ENCODE measurements around the gene NELFB.

NELFB gene

DNA sequence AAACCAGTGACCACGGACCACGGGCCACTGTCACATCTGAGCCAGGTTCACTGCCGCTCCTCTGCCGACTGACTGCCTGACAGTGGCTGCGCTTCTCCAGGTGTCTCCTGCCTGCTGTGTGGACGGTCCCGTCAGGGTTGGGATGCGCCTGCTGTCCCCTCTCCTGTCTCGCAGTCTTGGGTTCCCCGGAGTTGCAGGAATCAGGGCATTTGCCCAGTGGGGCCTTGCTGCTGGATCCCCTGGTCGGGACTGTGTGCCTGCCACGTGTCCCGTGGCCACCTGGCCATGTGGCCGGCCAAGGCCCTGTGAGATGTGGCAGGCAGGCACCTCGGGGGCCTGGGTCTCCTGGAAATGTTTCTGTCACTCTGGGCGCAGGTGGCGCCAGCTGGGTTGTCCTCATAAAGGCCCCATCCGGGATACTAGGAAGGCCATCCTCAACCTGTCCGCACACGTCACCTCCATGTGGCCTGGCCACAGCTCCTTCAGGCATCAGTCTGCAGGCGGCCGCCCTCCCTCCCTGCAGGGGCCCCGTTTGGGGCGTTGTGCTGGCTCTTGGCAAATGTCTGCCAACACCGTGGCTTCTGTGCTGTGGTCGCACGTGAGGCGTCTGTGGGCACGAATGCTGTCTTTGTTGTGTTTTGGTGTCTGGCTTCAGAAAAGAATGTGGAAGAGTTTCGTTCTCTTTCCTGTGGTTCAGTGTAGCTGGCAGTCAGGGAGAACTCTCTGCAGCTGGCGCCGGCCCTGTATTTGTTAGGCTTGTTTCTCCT lies 16.0 kb downstream of the NELFB start:
- peaks cover 14% of the 10 kb centered on the region for H3K4me1 Mint-ChIP-seq
- H3K27ac Mint-ChIP-seq: no peak overlapping the region
- no peaks in the 10 kb centered on the region for H3K9me3 Mint-ChIP-seq
- TF ChIP-seq, protein P1, sequence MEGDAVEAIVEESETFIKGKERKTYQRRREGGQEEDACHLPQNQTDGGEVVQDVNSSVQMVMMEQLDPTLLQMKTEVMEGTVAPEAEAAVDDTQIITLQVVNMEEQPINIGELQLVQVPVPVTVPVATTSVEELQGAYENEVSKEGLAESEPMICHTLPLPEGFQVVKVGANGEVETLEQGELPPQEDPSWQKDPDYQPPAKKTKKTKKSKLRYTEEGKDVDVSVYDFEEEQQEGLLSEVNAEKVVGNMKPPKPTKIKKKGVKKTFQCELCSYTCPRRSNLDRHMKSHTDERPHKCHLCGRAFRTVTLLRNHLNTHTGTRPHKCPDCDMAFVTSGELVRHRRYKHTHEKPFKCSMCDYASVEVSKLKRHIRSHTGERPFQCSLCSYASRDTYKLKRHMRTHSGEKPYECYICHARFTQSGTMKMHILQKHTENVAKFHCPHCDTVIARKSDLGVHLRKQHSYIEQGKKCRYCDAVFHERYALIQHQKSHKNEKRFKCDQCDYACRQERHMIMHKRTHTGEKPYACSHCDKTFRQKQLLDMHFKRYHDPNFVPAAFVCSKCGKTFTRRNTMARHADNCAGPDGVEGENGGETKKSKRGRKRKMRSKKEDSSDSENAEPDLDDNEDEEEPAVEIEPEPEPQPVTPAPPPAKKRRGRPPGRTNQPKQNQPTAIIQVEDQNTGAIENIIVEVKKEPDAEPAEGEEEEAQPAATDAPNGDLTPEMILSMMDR (IDR thresholded peaks at IDR 0.05; ENCODE audit: unreplicated experiment in 3 of 3): no peak
- H3K4me3 Mint-ChIP-seq: no peak overlapping the region
- peaks cover 23% of the 10 kb centered on the region for H3K36me3 Mint-ChIP-seq (ENCODE audit: low read depth)
- H3K27me3 Mint-ChIP-seq (ENCODE audit: low read depth): no peaks in the 10 kb centered on the region

DNA sequence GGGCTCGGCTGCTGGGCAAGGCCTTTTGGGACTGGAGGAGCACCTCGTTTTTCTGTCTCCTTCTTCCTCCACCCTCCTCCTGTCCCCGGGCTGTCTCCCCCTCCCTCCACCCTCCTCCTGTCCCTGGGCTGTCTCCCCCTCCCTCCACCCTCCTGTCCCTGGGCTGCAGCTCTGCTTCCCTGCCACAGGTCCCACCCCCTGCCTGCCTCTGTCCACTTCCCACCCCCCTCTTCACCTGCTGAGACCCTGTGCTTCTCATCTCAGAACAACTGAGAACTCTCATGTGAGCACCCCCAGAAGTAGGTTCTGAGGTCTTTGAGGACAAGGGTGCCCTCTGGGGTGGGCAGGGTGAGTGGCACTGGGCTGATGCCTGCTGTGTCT lies 16.6 kb downstream of the NELFB start:
- H3K9me3 Mint-ChIP-seq: no peaks in the 10 kb centered on the region
- TF ChIP-seq, protein P1 (IDR thresholded peaks at IDR 0.05; ENCODE audit: unreplicated experiment in 3 of 3): no peak
- H3K4me3 Mint-ChIP-seq: no peak overlapping the region
- no peak overlapping the region for H3K27ac Mint-ChIP-seq
- H3K27me3 Mint-ChIP-seq (ENCODE audit: low read depth): no peaks in the 10 kb centered on the region
- peaks cover 23% of the 10 kb centered on the region for H3K36me3 Mint-ChIP-seq (ENCODE audit: low read depth)
- peaks cover 15% of the 10 kb centered on the region for H3K4me1 Mint-ChIP-seq

DNA sequence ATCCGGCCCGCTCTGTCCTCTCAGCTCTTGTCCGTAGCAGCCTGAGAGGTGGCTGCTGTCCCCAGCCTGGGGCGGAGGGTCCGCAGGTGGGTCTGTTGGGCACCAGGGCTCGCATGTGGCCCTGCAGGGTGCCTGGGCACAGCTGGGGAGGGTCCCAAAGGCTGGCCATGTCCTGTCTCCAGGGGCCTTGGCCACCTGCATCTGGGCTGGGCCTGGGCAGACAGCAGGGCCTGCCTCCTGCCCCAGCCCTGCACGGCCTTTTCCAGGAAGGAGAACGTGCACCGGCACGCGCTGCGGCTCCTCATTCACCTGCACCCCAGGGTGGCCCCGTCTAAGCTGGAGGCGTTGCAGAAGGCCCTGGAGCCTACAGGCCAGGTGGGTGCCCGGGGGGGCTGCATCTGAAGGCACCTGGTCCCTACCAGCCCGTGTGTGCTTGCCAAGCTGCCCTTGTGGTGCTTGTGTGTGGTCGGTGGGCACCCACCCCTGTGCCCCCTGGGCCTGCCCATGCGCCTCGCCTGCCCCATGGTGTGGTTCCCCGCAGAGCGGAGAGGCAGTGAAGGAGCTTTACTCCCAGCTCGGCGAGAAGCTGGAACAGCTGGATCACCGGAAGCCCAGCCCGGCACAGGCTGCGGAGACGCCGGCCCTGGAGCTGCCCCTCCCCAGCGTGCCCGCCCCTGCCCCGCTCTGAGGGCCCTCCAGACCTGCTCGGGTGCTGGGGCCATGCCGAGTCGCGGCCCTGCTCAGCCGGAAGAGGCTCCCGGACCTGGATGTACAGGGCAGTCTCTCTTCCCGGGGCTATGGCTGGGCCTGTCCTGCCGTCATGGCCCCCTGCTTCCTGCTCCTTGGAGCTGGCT lies 17.3 kb downstream of the NELFB start:
- no peak overlapping the region for H3K27ac Mint-ChIP-seq
- H3K27me3 Mint-ChIP-seq (ENCODE audit: low read depth): no peaks in the 10 kb centered on the region
- peaks cover 22% of the 10 kb centered on the region for H3K36me3 Mint-ChIP-seq (ENCODE audit: low read depth)
- H3K4me1 Mint-ChIP-seq: peaks cover 21% of the 10 kb centered on the region
- H3K4me3 Mint-ChIP-seq: no peak overlapping the region
- TF ChIP-seq, protein P1 (IDR thresholded peaks at IDR 0.05; ENCODE audit: unreplicated experiment in 3 of 3): no peak
- no peaks in the 10 kb centered on the region for H3K9me3 Mint-ChIP-seq

DNA sequence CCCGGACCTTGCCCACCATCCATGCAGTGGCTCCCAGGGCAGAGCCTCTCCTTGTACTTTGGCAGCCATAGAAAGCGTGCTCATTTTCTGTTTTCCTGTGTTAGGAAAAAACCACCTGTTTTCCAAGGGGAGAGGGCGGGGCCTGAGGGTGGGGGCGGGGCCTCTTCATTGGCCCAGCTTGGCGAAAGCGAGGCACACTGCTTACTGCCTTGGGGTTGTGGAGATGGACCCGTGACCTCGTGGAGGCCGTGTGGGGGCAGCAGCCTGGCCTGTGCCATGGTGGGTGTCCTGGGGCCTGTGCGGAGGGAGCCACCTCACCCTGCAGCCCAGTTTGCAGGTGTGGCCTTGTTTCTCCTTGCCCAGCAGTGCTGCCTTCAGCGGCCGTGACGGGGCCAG lies 18.0 kb downstream of the NELFB start:
- Mint-ChIP-seq H3K4me3 (no peak overlapping the region), H3K36me3 (ENCODE audit: low read depth) (peaks cover 19% of the 10 kb centered on the region), H3K9me3 (no peaks in the 10 kb centered on the region), H3K27ac (no peak overlapping the region), H3K4me1 (peaks cover 21% of the 10 kb centered on the region), H3K27me3 (ENCODE audit: low read depth) (no peaks in the 10 kb centered on the region)
- TF ChIP-seq, protein P1 (IDR thresholded peaks at IDR 0.05; ENCODE audit: unreplicated experiment in 3 of 3): no peak

DNA sequence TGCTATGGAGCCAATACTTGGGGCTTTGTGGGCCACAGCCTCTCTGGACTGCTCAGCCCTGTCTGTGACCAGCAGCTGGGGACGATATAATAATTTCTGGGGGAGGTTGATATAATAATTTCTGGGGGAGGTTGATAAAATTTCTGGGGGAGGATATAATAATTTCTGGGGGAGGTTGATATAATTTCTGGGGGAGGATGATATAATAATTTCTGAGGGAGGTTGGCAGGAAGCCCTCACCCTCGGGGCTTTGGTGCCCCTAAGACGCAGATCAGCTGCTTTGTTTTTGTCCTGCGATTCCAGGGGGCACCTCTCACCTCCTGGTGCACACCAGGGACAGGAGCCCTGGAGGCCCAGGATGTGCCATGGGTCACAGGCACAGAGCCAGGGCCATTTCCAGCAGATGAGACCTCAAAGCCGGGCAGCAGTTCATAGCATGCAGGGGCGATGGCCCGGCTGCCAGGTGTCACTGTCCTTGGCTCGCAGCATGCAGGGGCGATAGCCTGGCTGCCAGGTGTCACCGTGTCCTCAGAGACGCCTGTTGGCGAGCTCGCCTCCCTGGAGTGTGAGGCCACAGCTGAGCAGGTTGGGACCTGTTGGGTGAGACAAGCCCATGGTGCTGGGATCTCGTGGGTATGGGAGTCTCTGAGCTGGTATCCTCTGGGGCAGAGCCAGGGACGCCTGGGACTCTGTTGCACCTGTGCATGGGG lies 18.6 kb downstream of the NELFB start:
- no peaks in the 10 kb centered on the region for H3K27me3 Mint-ChIP-seq (ENCODE audit: low read depth)
- H3K27ac Mint-ChIP-seq: no peak overlapping the region
- H3K36me3 Mint-ChIP-seq (ENCODE audit: low read depth): peaks cover 15% of the 10 kb centered on the region
- H3K9me3 Mint-ChIP-seq: no peaks in the 10 kb centered on the region
- peaks cover 21% of the 10 kb centered on the region for H3K4me1 Mint-ChIP-seq
- H3K4me3 Mint-ChIP-seq: no peak overlapping the region
- TF ChIP-seq, protein P1 (IDR thresholded peaks at IDR 0.05; ENCODE audit: unreplicated experiment in 3 of 3): no peak

All from nephron (organoid).